GM23248 (cell line): ENCODE measurements around the gene SLC35F3.

Experiments
- EZH2 ChIP-seq: fragments of 200-600 bp; sonication (generic); IDR thresholded peaks from 2 replicates; pipeline ENCODE4 v1.6.1; 2018; ENCODE audit warnings: antibody characterized with exemption, mild to moderate bottlenecking; ENCODE audit not compliant: insufficient read depth, poor library complexity, severe bottlenecking
- EZH2phosphoT487 ChIP-seq: fragments of 200-600 bp; sonication (generic); IDR thresholded peaks from 2 replicates; pipeline ENCODE4 v1.6.1; 2018; ENCODE audit warnings: antibody characterized with exemption, moderate library complexity, mild to moderate bottlenecking, low read depth; ENCODE audit not compliant: insufficient read depth

DNA sequence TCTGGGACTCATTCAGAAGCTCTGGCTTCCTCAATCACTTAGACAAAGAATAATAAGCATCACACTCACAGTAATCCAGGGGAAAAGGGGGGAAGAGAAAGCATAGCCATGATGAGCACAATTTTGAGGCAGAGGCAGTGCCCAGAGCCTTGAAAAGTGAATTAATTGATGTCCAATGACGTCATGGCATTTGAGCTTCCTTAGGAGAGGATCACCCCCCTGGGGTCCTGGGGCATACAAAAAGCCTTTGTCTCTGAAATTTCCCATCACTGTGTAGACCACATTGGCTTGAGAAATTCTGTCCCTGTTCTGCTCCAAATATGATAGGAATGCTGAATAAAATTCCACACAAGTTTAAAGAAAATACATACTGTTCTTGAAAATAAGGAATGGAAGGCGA, 384.5 kb downstream of the SLC35F3 start:
- TF ChIP-seq EZH2, result no peak
- TF ChIP-seq EZH2phosphoT487, result no peak
